HCT116 (cell line): ENCODE results near the gene OCRL. TPM values are rescaled to one million over a fixed set of nuclear protein-coding genes. Genes with fewer than 3 reads are reported as not detected.

ENCODE experiments used
- ATAC-seq: fragments of 200-7000 bp; cut with Tn5 transposase; 2 replicates; pipeline ENCODE4 v1.9.1; 2020; ENCODE audit warnings: mild to moderate bottlenecking, moderate library complexity
- BruUV-seq: library from RNA; stranded (reverse); fragments of 400-500 nt; replicated peaks from 2 replicates; lab custom pipeline; 2021; lab: Mats Ljungman, UMichigan
- CTCF ChIA-PET: fragments of 300-600 bp; sonication (Branson Sonifier 250); formaldehyde crosslinking; loops from one replicate; lab custom pipeline; 2021; ENCODE audit warnings: antibody characterized with exemption; lab: Charles Lee
- POLR2A ChIA-PET: fragments of 300-600, 350-600 bp; sonication (Branson Sonifier 250); formaldehyde crosslinking; loops from one replicate; lab custom pipeline; 2021; ENCODE audit warnings: antibody characterized with exemption; lab: Charles Lee
- RAD21 ChIA-PET, 2 experiments: fragments of 300-600 bp; sonication (Branson Sonifier 250); formaldehyde crosslinking; loops; one replicate each; lab custom pipeline; 2023; ENCODE audit warnings: low total read pairs in 2 of 2; ENCODE audit not compliant: uncharacterized antibody in 2 of 2, unreplicated experiment in 2 of 2, low non-redundant PET in 1 of 2; lab: Charles Lee
- DNase-seq: peaks from one replicate; pipeline ENCODE4 v3.0.0-alpha.2; 2010; ENCODE audit warnings: low read depth, low spot score
- H2AFZ ChIP-seq: fragments of 200-600 bp; shearing (Covaris generic), sonication (generic); 2 replicates; pipeline ENCODE4 v1.6.1; 2017; ENCODE audit warnings: low read depth, mixed run types, mixed read lengths, antibody characterized with exemption, low read length; ENCODE audit not compliant: poor library complexity, severe bottlenecking
- H3K27ac ChIP-seq: 2 replicates; pipeline ENCODE4 v1.5.1; 2012; ENCODE audit warnings: low read depth, low read length
- H3K27me3 ChIP-seq: fragments of 200-600 bp; sonication (generic); 2 replicates; pipeline ENCODE4 v1.6.1; 2016; ENCODE audit warnings: mixed run types, low read length, mixed read lengths; ENCODE audit not compliant: insufficient read depth
- H3K36me3 ChIP-seq, 2 experiments: fragments of 200-500 bp in 1 of 2; fragments of 200-600 bp in 1 of 2; sonication (Bioruptor generic) in 1 of 2; sonication (generic) in 1 of 2; 2 replicates each; pipeline versions ENCODE4 v1.5.1 to v1.6.1; 2014 to 2016; ENCODE audit warnings: low read length in 2 of 2, inconsistent platforms in 1 of 2, mixed read lengths in 1 of 2, mixed run types in 1 of 2; ENCODE audit not compliant: insufficient read depth in 2 of 2, control insufficient read depth in 1 of 2
- H3K4me1 ChIP-seq, 2 experiments: fragments of 200-600 bp in 1 of 2; sonication (generic) in 1 of 2; 2 replicates each; pipeline versions ENCODE4 v1.5.1 to v1.6.1; 2012 to 2017; ENCODE audit warnings: low read length in 2 of 2, inconsistent platforms in 1 of 2, mild to moderate bottlenecking in 1 of 2, mixed read lengths in 1 of 2, mixed run types in 1 of 2, moderate library complexity in 1 of 2; ENCODE audit not compliant: insufficient read depth in 2 of 2, control insufficient read depth in 1 of 2
- H3K4me2 ChIP-seq: fragments of 200-600 bp; sonication (generic); 2 replicates; pipeline ENCODE4 v1.6.1; 2017; ENCODE audit warnings: mixed run types, low read length, mixed read lengths
- H3K4me3 ChIP-seq, 2 experiments: fragments of 200-600 bp in 1 of 2; sonication (generic) in 1 of 2; replicated peaks in 1 of 2; 2 replicates each; pipeline ENCODE4 v1.5.1; 2011 to 2016; ENCODE audit warnings: low read length in 2 of 2, control low read depth in 1 of 2, low read depth in 1 of 2, mild to moderate bottlenecking in 1 of 2, mixed read lengths in 1 of 2, mixed run types in 1 of 2
- H3K79me2 ChIP-seq: fragments of 200-600 bp; sonication (generic); 2 replicates; pipeline ENCODE4 v1.6.1; 2017; ENCODE audit warnings: mild to moderate bottlenecking, mixed run types, low read length, moderate library complexity, mixed read lengths; ENCODE audit not compliant: insufficient read depth
- H3K9ac ChIP-seq: fragments of 200-600 bp; sonication (generic); 2 replicates; pipeline ENCODE4 v1.6.1; 2016; ENCODE audit warnings: low read length, mixed read lengths
- H3K9me2 ChIP-seq: fragments of 200-600 bp; sonication (generic), shearing (Covaris generic); 2 replicates; pipeline ENCODE4 v1.6.1; 2017; ENCODE audit warnings: mixed run types, mild to moderate bottlenecking, moderate library complexity; ENCODE audit not compliant: insufficient read depth
- H3K9me3 ChIP-seq, 2 experiments: fragments of 200-500 bp in 1 of 2; fragments of 200-600 bp in 1 of 2; sonication (Bioruptor generic) in 1 of 2; sonication (generic) in 1 of 2; 2 replicates each; pipeline ENCODE4 v1.6.1; 2014 to 2017; ENCODE audit warnings: low read length in 2 of 2, mixed read lengths in 2 of 2, inconsistent platforms in 1 of 2, low read depth in 1 of 2, mild to moderate bottlenecking in 1 of 2, mixed run types in 1 of 2, moderate library complexity in 1 of 2; ENCODE audit not compliant: control insufficient read depth in 1 of 2, insufficient read depth in 1 of 2
- H4K20me1 ChIP-seq: fragments of 200-600 bp; sonication (generic), shearing (Covaris generic); 2 replicates; pipeline ENCODE4 v1.6.1; 2017; ENCODE audit warnings: mixed run types, mild to moderate bottlenecking, moderate library complexity; ENCODE audit not compliant: insufficient read depth
- ATF3 ChIP-seq: IDR thresholded peaks from 2 replicates; pipeline ENCODE4 v1.6.1; 2012
- CBX3 ChIP-seq: IDR thresholded peaks from 2 replicates; pipeline ENCODE4 v1.6.1; 2012; ENCODE audit warnings: low read depth
- CEBPB ChIP-seq: IDR thresholded peaks from 2 replicates; pipeline ENCODE4 v1.6.1; 2012; ENCODE audit warnings: low read depth
- CTCF ChIP-seq, 3 experiments: fragments of 200-600 bp in 1 of 3; sonication (generic) in 1 of 3; IDR thresholded peaks in 2 of 3; conservative IDR thresholded peaks in 1 of 3; 2 replicates each; pipeline ENCODE4 v1.5.1; 2012 to 2017; ENCODE audit warnings: low read depth in 2 of 3, low read length in 2 of 3, antibody characterized with exemption in 1 of 3, borderline replicate concordance in 1 of 3, control low read depth in 1 of 3, mild to moderate bottlenecking in 1 of 3, mixed read lengths in 1 of 3, mixed run types in 1 of 3, moderate library complexity in 1 of 3; ENCODE audit not compliant: insufficient read depth in 1 of 3
- EGR1 ChIP-seq: IDR thresholded peaks from 2 replicates; pipeline ENCODE4 v1.6.1; 2012; ENCODE audit warnings: low read depth
- ELF1 ChIP-seq: IDR thresholded peaks from 2 replicates; pipeline ENCODE4 v1.6.1; 2012; ENCODE audit warnings: low read depth, borderline replicate concordance
- EZH2 ChIP-seq: fragments of 200-600 bp; sonication (generic); IDR thresholded peaks from 2 replicates; pipeline ENCODE4 v1.6.1; 2017; ENCODE audit warnings: antibody characterized with exemption, mixed run types
- JUND ChIP-seq: IDR thresholded peaks from 2 replicates; pipeline ENCODE4 v1.6.1; 2012
- MAX ChIP-seq: IDR thresholded peaks from 2 replicates; pipeline ENCODE4 v1.6.1; 2012
- POLR2AphosphoS5 ChIP-seq: IDR thresholded peaks from 2 replicates; pipeline ENCODE4 v1.6.1; 2011; ENCODE audit warnings: mild to moderate bottlenecking, low read depth, low read length, moderate library complexity
- RAD21 ChIP-seq: IDR thresholded peaks from 2 replicates; pipeline ENCODE4 v1.6.1; 2012; ENCODE audit warnings: low read depth, mild to moderate bottlenecking
- REST ChIP-seq: IDR thresholded peaks from 2 replicates; pipeline ENCODE4 v1.6.1; 2012; ENCODE audit warnings: low read depth
- SIN3A ChIP-seq: IDR thresholded peaks from 2 replicates; pipeline ENCODE4 v1.6.1; 2012; ENCODE audit warnings: low read depth
- SP1 ChIP-seq: IDR thresholded peaks from 2 replicates; pipeline ENCODE4 v1.6.1; 2012; ENCODE audit warnings: low read depth
- SRF ChIP-seq: IDR thresholded peaks from 2 replicates; pipeline ENCODE4 v1.6.1; 2012; ENCODE audit warnings: low read depth
- TCF7L2 ChIP-seq: IDR thresholded peaks from 2 replicates; pipeline ENCODE4 v1.7.0; 2011; ENCODE audit warnings: borderline replicate concordance, inconsistent platforms; ENCODE audit not compliant: insufficient read depth, insufficient read length; ENCODE audit errors: extremely low read depth
- YY1 ChIP-seq: IDR thresholded peaks from 2 replicates; pipeline ENCODE4 v1.6.1; 2011; ENCODE audit warnings: low read length, low read depth, moderate library complexity, mild to moderate bottlenecking; ENCODE audit not compliant: insufficient replicate concordance; ENCODE audit errors: extremely low read depth
- ZBTB33 ChIP-seq: IDR thresholded peaks from 2 replicates; pipeline ENCODE4 v1.6.1; 2011; ENCODE audit warnings: mild to moderate bottlenecking, low read length, moderate library complexity; ENCODE audit not compliant: insufficient replicate concordance; ENCODE audit errors: extremely low read depth
- ZFX ChIP-seq: fragments of 450-650 bp; IDR thresholded peaks from 2 replicates; pipeline ENCODE4 v1.6.1; 2017
- ZNF274 ChIP-seq: fragments of 200-500 bp; sonication (Bioruptor generic); IDR thresholded peaks from 2 replicates; pipeline ENCODE4 v1.6.1; 2014; ENCODE audit warnings: mild to moderate bottlenecking, low read depth, low read length, inconsistent platforms
- intact Hi-C: fragments of 100-400 bp; cut with micrococcal nuclease; formaldehyde crosslinking; loops from 2 replicates; pipeline ENCODE4 v1.10.0; 2022
- total RNA-seq: library from RNA; stranded (reverse); gene quantifications from one replicate; pipeline ENCODE4 v1.2.1, GENCODE V29; 2021; ENCODE audit not compliant: unreplicated experiment

Gene OCRL
- total RNA-seq, 1 experiment from 2014 or later = 19.8 TPM

- ChIA-PET CTCF (no interaction called here), POLR2A (no interaction called here), RAD21 (no interaction called here)
- Histone ChIP-seq H4K20me1 (no peaks in the 10 kb centered on the region), H3K4me2 (no peak overlapping the region), H3K79me2 (no peaks in the 10 kb centered on the region), H3K9me3 (no peaks in the 10 kb centered on the region), H3K4me1 (no peaks in the 10 kb centered on the region), H3K9ac (no peak overlapping the region), H3K4me3 (no peak overlapping the region), H2AFZ (no peak overlapping the region), H3K27ac (no peak overlapping the region), H3K27me3 (no peaks in the 10 kb centered on the region), H3K9me2 (no peaks in the 10 kb centered on the region), H3K36me3 (peaks cover 4 to 10% of the 10 kb centered on the region in 2 experiments; a peak in 2 of 4 replicates)
- no peak for DNase-seq
- intact Hi-C loops = no loop called here
- no peak for ATAC-seq
- BruUV-seq = no TSS peak
- no peak for TF ChIP-seq ZBTB33
- no peak for TF ChIP-seq SP1
- TF ChIP-seq TCF7L2 = no peak
- TF ChIP-seq SIN3A = no peak
- TF ChIP-seq ATF3 = no peak
- no peak for TF ChIP-seq CBX3
- no peak for TF ChIP-seq EGR1
- TF ChIP-seq JUND = no peak
- no peak for TF ChIP-seq EZH2
- TF ChIP-seq YY1 = no peak
- TF ChIP-seq POLR2AphosphoS5 = no peak
- no peak for TF ChIP-seq ZNF274
- TF ChIP-seq REST = no peak
- TF ChIP-seq MAX = no peak
- no peak for TF ChIP-seq SRF
- no peak for TF ChIP-seq RAD21
- no peak for TF ChIP-seq ELF1
- no peak for TF ChIP-seq CEBPB
- no peak for TF ChIP-seq ZFX
- no peak for TF ChIP-seq CTCF (IDR thresholded peaks at IDR 0.05 in 2 of 3, conservative IDR thresholded peaks at IDR 0.05 in 1 of 3; ENCODE audit: borderline replicate concordance in 1 of 3, insufficient read depth in 1 of 3, low read depth in 2 of 3, low read length in 2 of 3)
Measured at GRCh38 chrX:129566073-129566472, 26.0 kb downstream of the OCRL start.
